Panc1 (cell line): ENCODE measurements around the gene RBM6.

Experiments used
- POLR2AphosphoS5 ChIP-seq: IDR thresholded peaks from 2 replicates; pipeline ENCODE4 v1.6.1; 2012; ENCODE audit warnings: mild to moderate bottlenecking, low read depth, low read length, moderate library complexity
- TCF7L2 ChIP-seq: IDR thresholded peaks from 2 replicates; pipeline ENCODE4 v1.6.1; 2011; ENCODE audit warnings: mild to moderate bottlenecking, low read depth, low read length, inconsistent platforms
- TF ChIP-seq, protein P1 (sequence below), 2 experiments: IDR thresholded peaks; 2 replicates each; pipeline ENCODE4 v1.6.1; 2011 to 2012; ENCODE audit warnings: low read depth in 2 of 2, control low read depth in 1 of 2, low read length in 1 of 2, mild to moderate bottlenecking in 1 of 2, moderate library complexity in 1 of 2; ENCODE audit not compliant: insufficient read depth in 1 of 2
- TF ChIP-seq, protein P2 (sequence below): fragments of 450-650 bp; IDR thresholded peaks from 2 replicates; pipeline ENCODE4 v1.5.1; 2017; ENCODE audit warnings: mild to moderate bottlenecking

DNA sequence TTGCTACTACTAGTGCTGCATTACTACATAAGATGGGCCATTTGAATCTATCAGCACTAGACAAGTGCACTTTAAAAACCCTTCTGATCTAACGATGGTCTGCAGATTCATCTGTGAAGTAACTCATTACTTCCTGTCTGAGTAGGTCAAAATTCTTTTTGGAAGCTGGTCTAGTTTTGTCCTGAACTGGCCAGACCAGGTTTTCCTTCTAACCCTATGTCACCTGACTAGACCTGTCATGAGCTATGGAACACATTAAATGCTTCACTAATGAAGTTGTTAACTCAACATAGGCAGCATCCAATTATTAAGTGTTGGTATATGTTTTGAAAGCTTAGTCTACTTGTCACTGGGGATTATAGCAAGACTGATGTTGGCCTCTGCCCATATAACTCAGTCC lies 138.7 kb downstream of the RBM6 start:
- TF ChIP-seq POLR2AphosphoS5 (no peak), TCF7L2 (no peak)
- TF ChIP-seq, protein P1, sequence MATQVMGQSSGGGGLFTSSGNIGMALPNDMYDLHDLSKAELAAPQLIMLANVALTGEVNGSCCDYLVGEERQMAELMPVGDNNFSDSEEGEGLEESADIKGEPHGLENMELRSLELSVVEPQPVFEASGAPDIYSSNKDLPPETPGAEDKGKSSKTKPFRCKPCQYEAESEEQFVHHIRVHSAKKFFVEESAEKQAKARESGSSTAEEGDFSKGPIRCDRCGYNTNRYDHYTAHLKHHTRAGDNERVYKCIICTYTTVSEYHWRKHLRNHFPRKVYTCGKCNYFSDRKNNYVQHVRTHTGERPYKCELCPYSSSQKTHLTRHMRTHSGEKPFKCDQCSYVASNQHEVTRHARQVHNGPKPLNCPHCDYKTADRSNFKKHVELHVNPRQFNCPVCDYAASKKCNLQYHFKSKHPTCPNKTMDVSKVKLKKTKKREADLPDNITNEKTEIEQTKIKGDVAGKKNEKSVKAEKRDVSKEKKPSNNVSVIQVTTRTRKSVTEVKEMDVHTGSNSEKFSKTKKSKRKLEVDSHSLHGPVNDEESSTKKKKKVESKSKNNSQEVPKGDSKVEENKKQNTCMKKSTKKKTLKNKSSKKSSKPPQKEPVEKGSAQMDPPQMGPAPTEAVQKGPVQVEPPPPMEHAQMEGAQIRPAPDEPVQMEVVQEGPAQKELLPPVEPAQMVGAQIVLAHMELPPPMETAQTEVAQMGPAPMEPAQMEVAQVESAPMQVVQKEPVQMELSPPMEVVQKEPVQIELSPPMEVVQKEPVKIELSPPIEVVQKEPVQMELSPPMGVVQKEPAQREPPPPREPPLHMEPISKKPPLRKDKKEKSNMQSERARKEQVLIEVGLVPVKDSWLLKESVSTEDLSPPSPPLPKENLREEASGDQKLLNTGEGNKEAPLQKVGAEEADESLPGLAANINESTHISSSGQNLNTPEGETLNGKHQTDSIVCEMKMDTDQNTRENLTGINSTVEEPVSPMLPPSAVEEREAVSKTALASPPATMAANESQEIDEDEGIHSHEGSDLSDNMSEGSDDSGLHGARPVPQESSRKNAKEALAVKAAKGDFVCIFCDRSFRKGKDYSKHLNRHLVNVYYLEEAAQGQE (IDR thresholded peaks at IDR 0.05; ENCODE audit: insufficient read depth in 1 of 2, low read depth in 2 of 2, low read length in 1 of 2) = no peak
- TF ChIP-seq, protein P2, sequence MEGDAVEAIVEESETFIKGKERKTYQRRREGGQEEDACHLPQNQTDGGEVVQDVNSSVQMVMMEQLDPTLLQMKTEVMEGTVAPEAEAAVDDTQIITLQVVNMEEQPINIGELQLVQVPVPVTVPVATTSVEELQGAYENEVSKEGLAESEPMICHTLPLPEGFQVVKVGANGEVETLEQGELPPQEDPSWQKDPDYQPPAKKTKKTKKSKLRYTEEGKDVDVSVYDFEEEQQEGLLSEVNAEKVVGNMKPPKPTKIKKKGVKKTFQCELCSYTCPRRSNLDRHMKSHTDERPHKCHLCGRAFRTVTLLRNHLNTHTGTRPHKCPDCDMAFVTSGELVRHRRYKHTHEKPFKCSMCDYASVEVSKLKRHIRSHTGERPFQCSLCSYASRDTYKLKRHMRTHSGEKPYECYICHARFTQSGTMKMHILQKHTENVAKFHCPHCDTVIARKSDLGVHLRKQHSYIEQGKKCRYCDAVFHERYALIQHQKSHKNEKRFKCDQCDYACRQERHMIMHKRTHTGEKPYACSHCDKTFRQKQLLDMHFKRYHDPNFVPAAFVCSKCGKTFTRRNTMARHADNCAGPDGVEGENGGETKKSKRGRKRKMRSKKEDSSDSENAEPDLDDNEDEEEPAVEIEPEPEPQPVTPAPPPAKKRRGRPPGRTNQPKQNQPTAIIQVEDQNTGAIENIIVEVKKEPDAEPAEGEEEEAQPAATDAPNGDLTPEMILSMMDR = no peak
